ENCODE measurements around the gene ZBTB25.
A peak's percentile ranks its signal among the peaks of the same experiment; 100 is the strongest.

Gene ZBTB25

GRCh38 chr14:64541972-64542835 lies 38.6 kb upstream of the ZBTB25 start (continued):
- TF ChIP-seq TSHZ2 (CRISPR knock-in tag; IDR thresholded peaks at IDR 0.05), result no peak
- TF ChIP-seq CSRNP3 (CRISPR knock-in tag; IDR thresholded peaks at IDR 0.05), result no peak
- no peak for TF ChIP-seq CSDC2 (CRISPR knock-in tag; IDR thresholded peaks at IDR 0.05)
- TF ChIP-seq PPARA (CRISPR knock-in tag; IDR thresholded peaks at IDR 0.05; ENCODE audit: borderline replicate concordance), result no peak
- no peak for TF ChIP-seq ZC3H10 (CRISPR knock-in tag; IDR thresholded peaks at IDR 0.05)
- TF ChIP-seq ZFP30 (CRISPR knock-in tag; IDR thresholded peaks at IDR 0.05), result no peak

GRCh38 chr14:64541261-64541971 lies 37.8 kb upstream of the ZBTB25 start:
- TF ChIP-seq ISL1 (CRISPR knock-in tag; IDR thresholded peaks at IDR 0.05), result no peak
- no peak for TF ChIP-seq CREB5 (CRISPR knock-in tag; IDR thresholded peaks at IDR 0.05; ENCODE audit: low read depth)
- no peak for TF ChIP-seq PPARA (CRISPR knock-in tag; IDR thresholded peaks at IDR 0.05; ENCODE audit: borderline replicate concordance)
- TF ChIP-seq ZC3H10 (CRISPR knock-in tag; IDR thresholded peaks at IDR 0.05), result no peak
- no peak for TF ChIP-seq ZFP30 (CRISPR knock-in tag; IDR thresholded peaks at IDR 0.05)
- TF ChIP-seq BACH2 (CRISPR knock-in tag; IDR thresholded peaks at IDR 0.05; ENCODE audit: borderline replicate concordance), result no peak
- ATAC-seq, result no peak

- peak; percentile 94 for ATAC-seq
- TF ChIP-seq ESRRG (CRISPR knock-in tag; IDR thresholded peaks at IDR 0.05) (no peak), ZC3H10 (CRISPR knock-in tag; IDR thresholded peaks at IDR 0.05) (no peak), TSHZ2 (CRISPR knock-in tag; IDR thresholded peaks at IDR 0.05) (no peak), GLIS3 (CRISPR knock-in tag; IDR thresholded peaks at IDR 0.05) (no peak), BACH2 (CRISPR knock-in tag; IDR thresholded peaks at IDR 0.05; ENCODE audit: borderline replicate concordance) (no peak), ARNTL (CRISPR knock-in tag; IDR thresholded peaks at IDR 0.05; ENCODE audit: borderline replicate concordance, low read depth) (no peak), ZFP3 (CRISPR knock-in tag; IDR thresholded peaks at IDR 0.05) (no peak), RARB (CRISPR knock-in tag; IDR thresholded peaks at IDR 0.05) (no peak), ZNF70 (CRISPR knock-in tag; IDR thresholded peaks at IDR 0.05) (no peak), POU6F1 (CRISPR knock-in tag; IDR thresholded peaks at IDR 0.05; ENCODE audit: borderline replicate concordance, low read depth) (no peak), PPARA (CRISPR knock-in tag; IDR thresholded peaks at IDR 0.05; ENCODE audit: borderline replicate concordance) (no peak), TCF4 (CRISPR knock-in tag; IDR thresholded peaks at IDR 0.05; ENCODE audit: borderline replicate concordance) (no peak), CREB5 (CRISPR knock-in tag; IDR thresholded peaks at IDR 0.05; ENCODE audit: low read depth) (no peak), OSR1 (CRISPR knock-in tag; IDR thresholded peaks at IDR 0.05) (no peak), ISL1 (CRISPR knock-in tag; IDR thresholded peaks at IDR 0.05) (no peak), CSDC2 (CRISPR knock-in tag; IDR thresholded peaks at IDR 0.05) (no peak), ZNF8 (CRISPR knock-in tag; IDR thresholded peaks at IDR 0.05) (no peak), TOX (CRISPR knock-in tag; IDR thresholded peaks at IDR 0.05; ENCODE audit: borderline replicate concordance) (no peak)
Observed at GRCh38 chr14:64540208-64541202, 36.9 kb upstream of the ZBTB25 start, which contains the start of gene HSPA2. TSS of gene HSPA2 (plus strand) at chr14:64540741. CDS start at chr14:64540850, 109 bp downstream.
